IPS-NIHi7 (cell line): ENCODE measurements around the gene VPS25.
A peak's percentile ranks its signal among the peaks of the same experiment; 100 is the strongest.
"Not testable (repeated sequence)": the region's sequence is repeated elsewhere in the genome, so short reads cannot be mapped to it uniquely, and the experiment has no call there.

Experiments used
- DNase-seq: peaks from one replicate; pipeline ENCODE4 v3.0.0; 2012; ENCODE audit warnings: mixed read lengths; ENCODE audit errors: extremely low spot score

Gene VPS25

DNA sequence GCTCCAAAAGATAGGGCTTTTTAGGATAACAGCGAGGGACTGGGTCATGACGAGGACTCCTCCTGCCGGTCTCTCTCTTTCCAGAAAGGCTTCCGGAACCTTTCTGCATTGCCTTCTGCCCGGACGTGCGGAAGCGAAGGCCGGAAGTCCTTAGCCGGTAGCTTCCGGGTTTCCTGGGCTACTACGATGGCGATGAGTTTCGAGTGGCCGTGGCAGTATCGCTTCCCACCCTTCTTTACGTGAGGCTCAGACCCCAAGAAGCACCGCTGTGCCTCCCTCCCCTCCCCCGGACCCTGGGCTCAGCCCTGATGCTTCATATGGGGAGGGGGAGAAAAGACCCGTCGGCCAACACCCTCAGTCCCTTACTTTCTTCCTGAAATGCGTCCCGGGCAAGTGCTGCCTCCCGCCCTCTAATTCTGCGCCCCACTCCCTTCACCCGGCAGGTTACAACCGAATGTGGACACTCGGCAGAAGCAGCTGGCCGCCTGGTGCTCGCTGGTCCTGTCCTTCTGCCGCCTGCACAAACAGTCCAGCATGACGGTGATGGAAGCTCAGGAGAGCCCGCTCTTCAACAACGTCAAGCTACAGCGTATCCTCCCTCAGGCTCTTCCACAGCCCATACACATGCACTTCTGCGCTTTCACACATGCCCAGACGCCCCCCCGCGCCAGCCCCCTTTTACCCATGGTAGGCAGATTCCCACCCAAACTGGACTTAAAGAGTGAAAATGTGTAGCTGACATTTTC, at the start of gene VPS25:
VPS25 (plus strand) TSS at position 160 of the 746 bp plus-strand sequence; CDS start at position 187, 27 bp downstream.
- peak; percentile 82 for DNase-seq

DNA sequence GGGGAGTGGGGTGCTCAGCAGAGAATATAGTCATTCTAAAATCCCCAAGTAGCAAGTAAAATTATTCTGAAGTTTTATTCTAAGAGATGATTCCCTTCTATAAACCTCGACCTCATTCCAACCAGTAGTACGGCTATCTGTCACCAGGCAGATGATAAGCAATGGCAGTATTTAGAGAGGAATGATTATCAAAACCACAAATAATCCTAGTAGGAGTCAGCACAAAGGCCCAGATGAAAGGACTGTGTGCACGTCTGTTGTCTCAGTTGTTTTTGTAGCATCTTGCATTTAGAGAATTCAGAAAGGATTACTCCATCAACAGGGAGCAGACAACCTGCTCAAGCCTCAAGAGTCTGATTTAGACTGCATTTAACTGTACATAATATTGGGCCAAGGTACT, 49.6 kb upstream of the VPS25 start:
- no peak for DNase-seq

DNA sequence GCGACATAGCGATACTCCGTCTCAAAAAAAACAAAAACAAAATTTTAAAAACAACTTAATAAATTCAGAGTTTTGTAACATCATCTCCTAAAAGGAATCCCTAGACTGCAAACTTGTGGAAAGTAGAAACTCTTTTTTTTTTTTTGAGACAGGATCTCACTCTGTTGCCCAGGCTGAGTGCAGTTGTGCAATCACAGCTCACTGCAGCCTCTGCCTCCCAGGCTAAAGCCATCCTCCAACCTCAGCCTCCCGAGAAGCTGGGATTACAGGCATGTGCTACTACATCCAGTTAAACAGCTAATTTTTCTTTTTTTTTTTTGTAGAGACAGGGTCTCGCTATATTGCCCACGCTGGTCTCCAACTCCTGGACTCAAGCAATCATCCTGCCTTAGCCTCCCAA, 48.1 kb upstream of the VPS25 start:
- no peak for DNase-seq

DNA sequence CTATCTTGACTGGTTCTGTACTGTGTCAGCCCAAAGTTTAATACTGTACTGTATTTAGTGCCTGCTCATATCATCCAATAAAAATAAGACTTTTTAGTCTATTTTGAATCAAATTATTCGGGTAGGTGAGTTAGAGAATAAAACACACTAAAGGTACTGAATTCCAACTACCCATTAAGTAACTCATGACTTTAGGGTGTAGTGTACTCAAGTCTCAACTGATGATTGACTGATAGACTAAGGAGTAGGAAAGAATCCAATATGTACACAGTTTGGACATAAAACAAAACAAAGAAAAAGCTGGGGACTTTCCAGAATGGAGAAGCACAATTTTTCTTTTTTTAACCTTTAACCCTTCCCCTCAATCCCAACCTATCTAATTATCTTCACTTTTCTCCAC, 32.5 kb upstream of the VPS25 start:
- DNase-seq = no peak

DNA sequence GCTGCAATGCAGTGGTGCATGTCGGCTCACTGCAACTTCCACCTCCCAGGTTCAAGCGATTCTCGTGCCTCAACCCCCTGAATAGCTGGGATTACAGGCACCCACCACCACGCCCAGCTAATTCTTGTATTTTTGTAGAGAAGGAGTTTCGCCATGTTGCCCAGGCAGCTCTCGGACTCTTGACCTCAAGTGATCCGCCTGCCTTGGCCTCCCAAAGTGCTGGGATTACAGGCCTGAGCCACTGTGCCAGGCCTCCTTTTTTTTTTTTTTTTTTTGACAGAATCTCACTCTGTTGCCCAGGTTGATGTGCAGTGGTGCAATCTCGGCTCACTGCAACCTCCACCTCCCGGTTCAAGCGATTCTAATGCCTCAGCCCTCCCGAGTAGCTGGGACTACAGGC, 30.3 kb upstream of the VPS25 start:
- DNase-seq = not testable (repeated sequence)

DNA sequence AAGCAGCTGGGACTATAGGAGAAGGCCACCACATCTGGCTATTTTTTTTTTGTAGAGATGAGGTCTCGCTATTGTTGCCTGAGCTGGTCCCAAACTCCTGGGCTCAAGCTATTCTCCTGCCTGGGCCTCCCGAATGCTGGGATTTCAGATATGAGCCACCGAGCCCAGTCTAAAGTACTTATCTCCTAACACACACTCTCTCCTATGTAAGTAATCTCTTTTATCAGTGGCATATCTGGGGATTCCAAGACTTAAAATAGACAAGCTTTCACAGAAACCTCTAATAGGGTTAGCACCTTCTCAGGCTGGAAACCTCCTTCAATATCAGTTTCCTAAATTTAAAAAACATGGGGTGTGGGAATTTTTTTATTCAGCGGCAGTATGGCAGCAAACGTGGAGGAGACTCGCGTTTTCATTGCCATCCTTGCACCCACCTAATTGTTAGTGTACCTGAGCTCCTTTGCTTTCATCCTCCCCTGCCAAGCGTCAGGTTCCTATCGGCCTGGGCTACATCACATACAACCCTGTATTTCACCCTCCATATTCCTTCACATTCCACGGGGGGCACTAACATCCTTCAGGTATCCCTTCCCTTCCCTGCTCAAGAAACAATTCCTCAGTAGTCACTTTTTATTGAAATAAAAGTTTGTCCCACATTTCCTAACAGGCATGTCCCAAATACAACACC, 29.5 kb upstream of the VPS25 start:
- DNase-seq = no peak

DNA sequence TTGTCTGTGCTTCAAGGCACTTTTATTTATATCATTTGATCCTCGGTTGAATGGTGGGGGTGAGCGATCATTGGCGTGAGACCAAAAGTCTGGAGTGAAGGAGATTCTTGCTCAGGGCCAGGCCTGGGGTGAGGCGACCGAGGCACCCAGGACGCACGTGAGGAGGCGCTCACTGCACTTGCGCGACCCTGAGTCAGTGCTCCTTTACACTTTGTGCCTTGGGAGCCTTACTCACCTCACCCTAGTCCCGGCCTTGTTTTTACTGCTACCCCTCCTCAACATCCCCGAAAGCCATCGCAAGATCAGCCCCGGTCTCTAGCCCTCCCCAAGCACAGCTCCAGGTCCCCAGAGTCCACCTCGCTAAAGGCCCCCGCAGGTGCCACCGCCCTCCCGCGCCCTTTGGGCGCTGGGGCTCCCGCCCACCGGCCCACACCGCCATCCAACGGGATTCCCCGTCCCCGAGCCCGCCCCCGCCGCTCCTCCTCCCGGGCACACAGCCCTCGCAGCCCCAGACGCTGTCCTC, 28.9 kb upstream of the VPS25 start:
- DNase-seq = peak; percentile 78

DNA sequence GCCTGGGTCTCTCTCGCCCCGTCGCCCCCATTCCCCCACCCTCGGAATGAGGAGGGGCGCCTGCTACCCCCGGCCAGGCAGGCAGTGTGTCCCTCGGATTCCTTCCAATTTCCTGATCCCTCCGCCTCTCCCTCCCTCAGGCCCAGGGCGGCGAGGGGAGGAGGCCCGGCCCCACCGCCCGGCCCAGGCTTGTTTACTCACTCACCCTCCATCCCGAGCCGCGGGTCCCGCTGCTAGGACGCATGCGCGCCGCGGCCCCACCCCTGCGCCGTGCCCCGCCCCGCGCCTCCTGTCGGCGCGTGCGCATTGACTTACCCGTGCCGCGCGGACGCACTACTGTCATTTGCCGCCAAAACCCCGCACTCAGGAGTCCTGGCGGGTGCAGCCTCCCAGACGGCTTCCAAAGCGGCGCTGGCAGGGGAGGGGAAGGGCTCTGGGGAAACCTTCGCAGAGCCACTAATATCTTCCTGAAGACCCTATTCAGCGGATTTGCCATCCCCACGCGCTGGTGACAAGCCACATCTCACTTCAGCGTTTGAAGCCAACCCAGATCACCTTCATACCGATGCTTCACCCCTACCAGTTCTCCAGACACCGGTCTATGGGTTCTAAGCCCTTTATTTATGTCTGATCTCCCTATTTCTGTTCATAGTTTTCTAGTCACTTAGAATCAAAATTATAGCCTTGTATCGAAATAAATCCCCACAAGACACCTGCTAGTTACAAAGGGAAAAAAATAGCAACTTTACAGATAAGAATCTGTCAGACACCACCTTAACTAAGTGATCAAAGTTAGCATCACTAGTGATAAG, 28.2 kb upstream of the VPS25 start, which contains the start of gene EZH1:
EZH1 (minus strand) TSS at position 235 of the 812 bp plus-strand sequence. CDS start 16,099 bp downstream, outside the sequence.
- peak; percentile 100 for DNase-seq

DNA sequence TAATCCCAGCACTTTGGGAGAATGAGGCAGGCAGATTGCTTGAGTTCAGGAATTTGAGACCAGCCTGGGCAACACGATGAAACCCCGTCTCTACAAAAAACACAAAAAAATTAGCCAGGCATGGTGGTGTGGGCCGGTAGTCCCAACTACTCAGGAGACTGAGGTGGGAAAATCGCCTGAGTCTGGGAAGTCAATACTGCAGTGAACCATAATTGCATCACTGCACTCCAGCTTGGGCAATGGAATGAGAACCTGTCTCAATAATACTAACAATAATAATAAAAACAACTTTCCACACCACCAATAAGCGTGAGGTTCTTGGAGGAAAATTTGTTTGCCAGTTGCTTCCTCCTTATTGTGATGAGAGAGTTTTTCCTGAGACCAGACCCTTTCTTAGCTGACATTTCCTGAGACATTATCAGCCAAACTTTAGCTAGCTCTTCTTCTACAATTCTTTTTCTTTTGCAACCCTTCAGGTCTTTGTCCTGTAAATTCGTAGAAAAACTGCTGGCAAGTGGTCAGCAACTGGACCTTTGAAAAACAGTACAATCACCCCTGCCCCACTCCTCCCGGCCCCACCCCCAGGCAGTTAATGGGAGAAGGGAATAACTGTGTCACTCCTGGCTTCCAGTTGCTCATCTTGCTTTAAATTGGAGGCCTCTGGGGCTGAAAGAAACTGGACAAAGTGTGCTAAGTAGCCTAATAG, 24.9 kb upstream of the VPS25 start:
- no peak for DNase-seq

DNA sequence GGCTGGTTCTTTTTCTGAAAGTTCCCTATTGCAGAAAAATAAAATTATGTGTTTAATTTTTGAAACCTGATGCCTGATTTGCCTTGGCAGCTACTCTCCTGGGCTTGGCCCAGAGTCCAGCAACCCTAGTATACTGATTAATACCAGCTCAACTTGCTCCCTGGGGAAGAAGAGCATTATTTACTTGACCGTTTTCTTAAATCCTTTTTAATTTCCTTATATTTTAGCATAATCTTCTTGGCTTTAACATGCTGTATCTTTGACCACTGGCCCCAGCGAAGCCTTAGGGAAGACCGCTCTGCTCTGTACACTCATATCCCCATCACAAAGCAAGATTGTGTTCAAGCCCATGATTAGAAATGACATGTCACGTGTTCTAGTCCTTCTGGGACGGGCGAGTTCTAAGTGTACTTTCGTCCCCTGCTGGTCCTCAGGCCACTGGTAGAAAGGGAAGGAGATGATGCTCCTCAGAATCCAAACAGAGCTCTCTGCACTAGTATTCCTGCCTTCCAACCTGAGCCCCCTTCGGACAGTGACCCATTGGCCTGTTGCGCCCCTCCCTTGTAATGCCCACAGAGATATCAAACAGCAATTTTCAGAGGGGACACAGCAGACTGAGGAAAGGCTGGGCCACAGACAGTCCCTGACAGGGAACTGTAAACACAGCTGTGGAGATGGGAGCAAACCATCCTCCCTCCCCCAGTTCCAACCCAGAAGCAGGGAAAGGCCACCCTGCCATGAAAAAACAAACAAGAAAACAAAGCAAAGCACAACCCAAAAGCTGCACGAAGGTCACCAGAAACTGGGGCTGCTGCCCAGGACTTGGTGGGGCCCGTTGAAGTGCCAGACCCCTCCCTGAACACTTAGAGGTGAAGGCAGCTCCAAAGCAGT, 24.1 kb upstream of the VPS25 start:
- no peak for DNase-seq

DNA sequence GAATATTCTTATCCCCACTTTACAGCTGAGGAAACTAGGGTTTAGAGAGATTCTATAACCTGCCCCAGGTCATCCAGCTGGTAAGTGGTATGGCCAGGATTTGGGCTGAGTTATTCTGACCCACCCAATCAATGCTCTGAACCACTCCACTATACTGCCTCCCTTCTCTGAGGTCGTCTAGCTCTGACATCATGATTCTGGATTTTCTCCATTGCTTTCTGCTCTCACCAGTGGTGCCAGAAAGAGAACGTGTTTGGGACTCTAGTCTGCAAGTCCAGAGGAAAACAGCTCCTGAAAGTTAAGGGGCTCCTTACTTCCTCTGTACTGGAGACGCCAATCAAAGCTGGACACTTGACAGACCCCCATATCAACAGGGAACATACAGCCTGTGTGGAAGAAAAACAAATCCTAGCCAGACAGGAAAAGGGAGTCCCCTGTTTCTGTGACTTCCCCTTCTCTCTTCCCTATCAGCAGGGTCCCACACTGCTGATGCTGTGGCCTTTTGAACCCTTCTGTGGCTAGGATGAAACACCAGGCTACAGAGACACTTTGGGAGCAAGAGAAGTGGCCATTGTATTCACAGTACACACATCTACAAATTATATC, 22.4 kb upstream of the VPS25 start:
- no peak for DNase-seq

DNA sequence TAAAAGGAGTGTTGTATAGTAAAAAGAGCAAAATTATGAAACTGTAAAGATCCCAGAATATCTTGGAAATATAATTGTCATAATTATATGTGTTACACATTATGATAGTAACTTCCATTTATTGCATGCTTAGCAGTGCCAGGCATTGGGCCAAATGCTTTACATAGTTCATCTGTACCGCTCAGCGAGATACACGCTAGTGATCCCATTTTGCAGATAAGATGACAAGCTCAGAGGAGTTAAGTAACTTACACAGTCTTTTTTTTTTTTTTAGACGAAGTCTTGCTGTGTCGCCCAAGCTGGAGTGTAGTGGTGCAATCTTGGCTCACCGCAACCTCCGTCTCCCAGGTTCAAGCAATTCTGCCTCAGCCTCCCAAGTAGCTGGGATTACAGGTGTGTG, 21.6 kb upstream of the VPS25 start:
- no peak for DNase-seq

DNA sequence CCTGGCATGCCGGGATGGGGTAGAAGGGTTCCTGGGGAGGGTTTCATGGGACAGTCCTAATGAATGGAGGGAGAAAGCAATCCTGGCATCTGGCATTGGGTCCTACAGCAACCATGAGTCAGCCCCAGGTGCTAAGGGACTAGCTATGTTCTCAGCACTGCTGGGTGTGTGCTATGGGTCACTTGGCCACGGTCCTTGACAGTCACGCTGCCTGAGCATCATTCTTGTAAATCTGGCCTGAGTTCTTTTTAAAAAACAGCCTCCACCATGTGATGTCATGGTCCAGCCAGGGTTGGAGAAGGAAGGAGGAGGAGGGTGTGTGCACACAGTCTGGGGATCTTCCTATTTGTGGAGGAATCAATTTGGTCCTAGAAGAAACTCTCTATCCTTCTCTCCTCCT, 18.5 kb upstream of the VPS25 start:
- DNase-seq = no peak

DNA sequence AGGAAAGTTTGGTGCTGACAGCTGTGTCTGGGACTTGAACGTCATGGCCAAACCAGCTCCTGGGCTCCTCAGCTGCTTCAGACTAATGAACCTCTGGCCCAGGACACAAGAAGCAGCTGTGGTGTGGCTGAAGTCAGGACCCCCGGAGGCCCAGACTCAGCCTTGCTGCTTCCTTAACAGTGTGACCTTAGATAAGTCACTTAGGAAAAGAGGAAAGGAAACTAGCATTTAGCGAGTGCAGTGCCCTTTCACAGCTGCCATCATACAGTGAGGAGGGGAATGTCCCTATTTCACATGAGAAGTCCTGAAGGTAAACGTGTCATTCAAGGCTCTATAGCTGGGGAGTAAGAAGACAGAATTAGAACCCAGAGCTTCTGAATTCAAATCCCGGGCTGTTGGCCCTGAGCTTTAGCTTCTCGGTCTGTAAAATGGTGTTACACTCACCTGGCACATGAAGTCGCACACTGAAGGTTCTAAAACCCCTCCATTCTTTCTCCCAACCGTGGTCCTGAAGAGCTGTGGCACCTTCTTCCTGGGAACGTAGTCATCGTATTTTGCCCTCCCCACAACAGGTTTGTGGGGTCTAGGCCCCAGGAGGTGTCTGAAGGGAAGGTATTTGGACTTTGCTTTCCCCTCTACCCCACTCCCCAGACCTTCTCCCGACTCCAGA, 13.1 kb upstream of the VPS25 start:
- no peak for DNase-seq

DNA sequence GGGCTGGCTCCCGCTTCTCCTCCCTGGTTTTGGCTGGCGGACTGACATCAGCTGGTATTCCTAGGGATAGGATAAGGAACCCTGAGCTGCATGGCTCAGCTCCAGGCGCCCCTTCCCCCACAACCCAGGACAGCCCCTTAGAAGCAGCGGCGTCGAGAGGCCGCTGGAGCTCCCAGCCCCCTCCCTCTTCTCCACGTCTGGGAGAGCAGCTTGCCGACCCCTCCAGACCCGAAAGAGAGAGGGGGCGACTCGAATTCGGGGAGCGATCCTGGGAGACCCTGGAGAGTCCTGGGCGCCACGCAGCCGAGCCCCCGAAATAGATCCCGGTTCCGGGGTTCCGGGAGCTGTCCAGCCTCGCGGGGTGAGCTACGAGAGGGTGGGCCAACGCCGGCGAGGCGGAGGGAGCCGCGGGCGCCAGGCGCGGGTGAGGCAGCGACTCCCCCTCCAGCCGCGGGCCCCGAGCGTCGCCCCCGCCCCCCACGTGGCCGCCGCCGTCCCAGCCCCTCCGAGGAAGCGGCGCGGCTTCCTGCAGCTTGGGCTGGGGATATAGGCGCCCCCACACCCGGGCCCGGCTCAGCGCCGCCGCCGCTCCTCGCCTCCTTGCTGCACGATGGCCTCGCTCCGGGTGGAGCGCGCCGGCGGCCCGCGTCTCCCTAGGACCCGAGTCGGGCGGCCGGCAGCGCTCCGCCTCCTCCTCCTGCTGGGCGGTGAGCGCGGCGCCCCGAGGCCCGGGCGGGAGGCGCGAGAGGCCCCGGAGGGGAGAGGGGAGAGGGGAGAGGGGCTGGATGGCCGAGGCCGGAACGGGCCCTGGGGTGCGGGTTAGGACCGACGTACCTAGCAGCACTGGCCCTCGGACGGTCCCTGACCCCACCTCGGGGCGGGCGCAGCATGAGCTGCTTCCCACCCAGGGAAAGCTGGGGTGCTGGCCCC, 12.3 kb upstream of the VPS25 start, which contains the start of gene RAMP2:
RAMP2 (plus strand) TSS at position 576 of the 930 bp plus-strand sequence; CDS start at position 611, 35 bp downstream.
- DNase-seq = peak; percentile 60

DNA sequence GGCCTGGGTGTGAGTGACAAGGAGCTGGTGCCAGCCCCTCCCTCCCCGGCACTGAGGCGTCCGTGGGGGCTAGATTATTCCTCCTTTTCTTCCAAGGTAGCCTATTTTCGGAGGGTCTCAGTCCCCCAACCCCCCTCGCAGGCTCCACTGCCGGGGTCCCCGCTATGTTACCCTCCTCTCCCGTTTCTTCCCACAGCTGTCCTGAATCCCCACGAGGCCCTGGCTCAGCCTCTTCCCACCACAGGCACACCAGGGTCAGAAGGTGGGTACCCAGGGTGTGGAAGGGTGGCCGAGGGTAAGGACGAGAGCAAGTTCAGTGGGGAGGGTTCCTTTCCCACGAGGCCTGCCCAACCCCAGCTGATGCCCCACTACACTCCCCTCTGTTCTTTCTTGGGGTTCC, 11.6 kb upstream of the VPS25 start:
- DNase-seq = no peak

DNA sequence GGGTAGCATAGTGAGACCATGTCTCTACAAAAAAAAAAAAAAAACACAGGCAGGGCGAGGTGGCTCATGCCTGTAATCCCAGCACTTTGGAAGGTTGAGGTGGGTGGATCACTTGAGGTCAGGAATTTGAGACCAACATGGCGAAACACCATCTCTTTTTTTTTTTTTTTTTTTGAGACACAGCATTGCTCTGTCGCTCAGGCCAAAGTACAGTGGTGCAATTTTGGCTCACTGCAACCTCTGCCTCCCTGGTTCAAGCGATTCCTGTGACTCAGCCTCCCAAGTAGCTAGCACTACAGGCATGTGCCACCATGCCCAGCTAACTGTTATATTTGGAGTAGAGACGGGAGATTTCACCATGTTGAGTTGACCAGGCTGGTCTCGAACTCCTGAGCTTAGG, 7.1 kb upstream of the VPS25 start:
- DNase-seq = no peak

DNA sequence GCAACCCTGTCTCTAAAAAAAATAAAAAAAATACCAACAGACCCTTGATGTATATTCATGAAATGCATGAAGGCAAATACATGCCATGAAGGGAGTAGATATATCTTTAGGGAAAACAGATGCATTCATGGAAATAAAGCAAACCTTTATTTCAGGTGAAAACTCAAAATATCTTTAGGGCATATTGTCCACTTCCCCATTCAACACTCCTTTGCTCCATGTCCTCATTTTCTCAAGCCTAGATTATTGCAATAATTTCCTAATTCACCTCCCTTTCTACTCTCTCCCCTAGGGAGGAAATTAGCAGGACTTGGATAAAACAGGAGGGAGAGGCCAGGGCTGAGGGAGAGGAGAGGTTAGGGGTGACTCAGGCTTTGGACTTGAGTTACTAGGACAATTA, 5.7 kb upstream of the VPS25 start:
- no peak for DNase-seq
